Activated naive CD4-positive, alpha-beta T cell treated with anti-CD3 and anti-CD28 coated beads, Interleukin-2, amount 10 ng/mL, durations not matched to agents 7 days and 5 days (primary cell): ENCODE measurements around the gene MTMR3.
A peak's percentile ranks its signal among the peaks of the same experiment; 100 is the strongest.
"Not testable (repeated sequence)": the region's sequence is repeated elsewhere in the genome, so short reads cannot be mapped to it uniquely, and the experiment has no call there.

Experiments
- CTCF ChIA-PET: fragments of 350-600 bp; sonication (Branson Sonifier 250); formaldehyde crosslinking; loops from one replicate; lab custom pipeline; 2021; ENCODE audit warnings: antibody characterized with exemption; lab: Charles Lee
- DNase-seq: peaks from one replicate; pipeline ENCODE4 v3.0.0-alpha.2; 2020
- H3K27ac Mint-ChIP-seq: one replicate; pipeline ENCODE4 v1.8.0; 2021; ENCODE audit warnings: mild to moderate bottlenecking, moderate library complexity, mixed read lengths
- H3K27me3 Mint-ChIP-seq: one replicate; pipeline ENCODE4 v1.8.0; 2021; ENCODE audit warnings: mild to moderate bottlenecking, mixed read lengths
- H3K36me3 Mint-ChIP-seq: one replicate; pipeline ENCODE4 v1.8.0; 2021; ENCODE audit warnings: mixed read lengths
- H3K4me1 Mint-ChIP-seq: one replicate; pipeline ENCODE4 v1.8.0; 2021; ENCODE audit warnings: mixed read lengths
- H3K4me3 Mint-ChIP-seq: one replicate; pipeline ENCODE4 v1.8.0; 2021; ENCODE audit warnings: mild to moderate bottlenecking, moderate library complexity, mixed read lengths
- H3K9me3 Mint-ChIP-seq: one replicate; pipeline ENCODE4 v1.8.0; 2021; ENCODE audit warnings: mixed read lengths

The MTMR3 gene

DNA sequence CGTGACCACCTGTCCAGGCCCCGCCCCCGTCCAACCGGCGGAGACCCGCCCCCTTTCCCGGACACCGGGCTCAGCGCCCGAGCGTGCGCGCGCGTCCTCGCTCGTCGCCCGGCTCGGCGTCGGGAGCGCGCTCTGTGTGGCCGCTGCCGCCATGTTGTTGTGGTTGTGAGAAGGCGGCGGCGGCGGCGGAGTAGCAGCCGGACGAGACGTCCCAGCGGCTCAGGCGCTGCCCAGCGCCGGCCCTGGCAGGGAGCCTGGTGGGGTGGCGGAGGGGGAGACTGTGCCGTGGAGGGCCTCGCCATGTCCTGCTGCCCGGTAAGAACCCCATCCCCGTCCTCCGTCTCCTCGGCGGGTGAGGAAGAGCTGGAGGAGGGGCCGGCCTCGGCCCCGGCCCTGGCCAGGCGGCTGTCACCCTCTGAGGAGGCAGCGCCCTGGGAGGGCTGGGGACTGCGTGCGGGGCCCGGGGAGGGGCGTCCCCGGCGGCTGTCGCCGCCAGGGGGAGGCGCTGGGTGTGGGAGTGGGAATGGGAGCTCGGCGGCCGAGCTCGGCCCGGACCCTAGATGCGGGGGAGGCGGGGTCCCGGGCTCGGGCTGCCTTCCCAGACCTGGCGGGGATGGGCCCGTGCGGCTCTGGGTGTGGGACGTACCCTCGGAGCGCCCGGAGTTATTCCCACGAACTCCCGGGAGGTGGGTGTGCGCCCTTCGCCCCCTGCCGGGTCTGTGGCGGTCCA is at the start of gene MTMR3:
Gene MTMR3 (plus strand): TSS at position 130 of the 730 bp plus-strand sequence. CDS start 87,886 bp downstream, outside the sequence.
- CTCF ChIA-PET, result interaction anchor here (0.8 to 1.2 kb wide), 3 partner anchors 13 to 121 kb away, joined by 3 read pairs; no protein-coding TSS in a partner anchor
- peaks cover 13% of the 10 kb centered on the region for H3K4me1 Mint-ChIP-seq
- peak; percentile 93 for DNase-seq

DNA sequence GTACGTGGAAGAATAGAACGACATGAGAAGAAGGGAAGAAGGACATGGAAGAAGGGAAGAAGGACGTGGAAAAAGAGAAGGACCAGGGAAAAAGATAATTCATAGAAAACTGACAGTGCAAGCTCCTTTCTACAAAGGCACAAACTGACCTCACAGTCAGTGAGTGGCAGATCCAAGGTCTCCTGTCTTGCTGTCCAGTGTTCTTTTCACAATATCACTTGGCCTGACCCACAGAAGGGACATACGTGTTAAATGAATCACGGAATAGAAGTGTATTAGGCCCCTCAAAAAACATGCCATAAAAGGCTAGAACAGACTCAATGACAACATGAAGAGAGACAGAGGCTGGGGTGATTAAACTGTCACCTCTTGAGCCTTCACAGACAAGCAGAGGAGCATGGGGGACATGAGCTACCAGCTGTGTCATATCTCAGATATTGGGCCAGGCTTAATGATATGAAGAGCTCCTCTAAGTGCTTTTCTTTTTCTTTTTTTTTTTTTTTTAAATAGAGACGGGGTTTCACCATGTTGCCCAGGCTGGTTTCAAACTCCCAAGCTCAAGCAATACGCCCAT is 49.5 kb upstream of the MTMR3 start:
- H3K4me1 Mint-ChIP-seq, result peaks cover 24% of the 10 kb centered on the region
- H3K36me3 Mint-ChIP-seq, result peaks cover 40% of the 10 kb centered on the region
- no peak overlapping the region for H3K4me3 Mint-ChIP-seq
- DNase-seq, result no peak
- H3K27me3 Mint-ChIP-seq, result no peaks in the 10 kb centered on the region
- H3K27ac Mint-ChIP-seq, result no peak overlapping the region
- H3K9me3 Mint-ChIP-seq, result no peaks in the 10 kb centered on the region
- CTCF ChIA-PET, result no interaction called here

More for the DNA sequence above, at the start of gene MTMR3:
- H3K27ac Mint-ChIP-seq, result peak within 1 kb of the TSS; percentile 81
- H3K36me3 Mint-ChIP-seq, result peaks cover 6% of the 10 kb centered on the region
- H3K4me3 Mint-ChIP-seq, result peak within 1 kb of the TSS; percentile 84
- peaks cover 16% of the 10 kb centered on the region for H3K27me3 Mint-ChIP-seq
- no peaks in the 10 kb centered on the region for H3K9me3 Mint-ChIP-seq

DNA sequence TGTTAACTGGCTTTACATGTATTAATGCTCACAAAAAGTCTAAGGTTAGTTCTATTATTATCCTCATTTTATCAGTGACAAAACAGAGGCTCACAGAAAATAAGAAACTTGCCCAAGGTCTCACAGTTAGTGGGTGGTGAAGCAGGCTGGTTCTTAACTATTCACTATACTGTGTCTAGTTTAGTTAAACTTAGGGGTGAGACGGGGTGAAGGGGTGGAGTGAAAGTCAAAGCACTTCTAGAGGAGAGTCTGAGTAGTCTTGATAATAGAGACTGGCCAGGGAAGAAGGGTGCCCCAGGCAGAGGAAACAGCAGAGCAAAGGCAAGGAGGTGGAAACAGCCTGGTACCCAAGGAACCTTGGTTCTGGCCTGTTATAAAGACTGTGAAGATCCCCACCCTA is 48.9 kb upstream of the MTMR3 start:
- Mint-ChIP-seq H3K9me3 (no peaks in the 10 kb centered on the region), H3K27me3 (no peaks in the 10 kb centered on the region), H3K27ac (no peak overlapping the region), H3K4me3 (no peak overlapping the region), H3K36me3 (peaks cover 40% of the 10 kb centered on the region), H3K4me1 (peaks cover 30% of the 10 kb centered on the region)
- CTCF ChIA-PET, result no interaction called here
- no peak for DNase-seq

DNA sequence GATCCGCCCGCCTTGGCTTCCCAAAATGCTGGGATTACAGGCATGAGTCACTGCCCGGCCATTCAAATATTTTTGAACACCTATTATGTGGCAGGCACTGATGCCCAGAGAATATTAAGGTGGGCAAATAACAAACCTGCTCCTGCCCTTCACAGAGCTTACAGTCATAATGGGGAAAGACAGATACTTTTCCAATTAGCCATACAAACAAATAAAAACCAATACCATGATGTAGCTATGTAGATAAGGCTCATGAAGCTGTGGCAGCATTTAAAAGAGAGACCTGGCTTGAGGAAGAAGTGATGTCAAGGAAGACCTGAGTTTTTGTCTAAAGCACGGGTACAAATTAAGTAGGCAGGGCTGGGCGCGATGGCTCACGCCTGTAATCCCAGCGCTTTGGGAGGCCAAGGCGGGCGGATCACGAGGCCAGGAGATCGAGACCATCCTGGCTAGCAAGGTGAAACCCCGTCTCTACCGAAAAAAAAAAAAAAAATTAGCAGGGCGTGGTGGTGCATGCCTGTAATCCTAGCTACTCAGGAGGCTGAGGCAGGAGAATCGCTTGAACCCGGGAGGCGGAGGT is 46.1 kb upstream of the MTMR3 start:
- H3K9me3 Mint-ChIP-seq, DNase-seq, H3K27me3 Mint-ChIP-seq, H3K27ac Mint-ChIP-seq: not testable (repeated sequence)
- Mint-ChIP-seq H3K4me3 (peak overlapping the region; percentile 95), H3K4me1 (peaks cover 31% of the 10 kb centered on the region), H3K36me3 (peaks cover 27% of the 10 kb centered on the region)
- CTCF ChIA-PET, result interaction anchor here (1.3 to 1.6 kb wide), 2 partner anchors 168 to 212 kb away, joined by 4 to 5 read pairs; no protein-coding TSS in a partner anchor

DNA sequence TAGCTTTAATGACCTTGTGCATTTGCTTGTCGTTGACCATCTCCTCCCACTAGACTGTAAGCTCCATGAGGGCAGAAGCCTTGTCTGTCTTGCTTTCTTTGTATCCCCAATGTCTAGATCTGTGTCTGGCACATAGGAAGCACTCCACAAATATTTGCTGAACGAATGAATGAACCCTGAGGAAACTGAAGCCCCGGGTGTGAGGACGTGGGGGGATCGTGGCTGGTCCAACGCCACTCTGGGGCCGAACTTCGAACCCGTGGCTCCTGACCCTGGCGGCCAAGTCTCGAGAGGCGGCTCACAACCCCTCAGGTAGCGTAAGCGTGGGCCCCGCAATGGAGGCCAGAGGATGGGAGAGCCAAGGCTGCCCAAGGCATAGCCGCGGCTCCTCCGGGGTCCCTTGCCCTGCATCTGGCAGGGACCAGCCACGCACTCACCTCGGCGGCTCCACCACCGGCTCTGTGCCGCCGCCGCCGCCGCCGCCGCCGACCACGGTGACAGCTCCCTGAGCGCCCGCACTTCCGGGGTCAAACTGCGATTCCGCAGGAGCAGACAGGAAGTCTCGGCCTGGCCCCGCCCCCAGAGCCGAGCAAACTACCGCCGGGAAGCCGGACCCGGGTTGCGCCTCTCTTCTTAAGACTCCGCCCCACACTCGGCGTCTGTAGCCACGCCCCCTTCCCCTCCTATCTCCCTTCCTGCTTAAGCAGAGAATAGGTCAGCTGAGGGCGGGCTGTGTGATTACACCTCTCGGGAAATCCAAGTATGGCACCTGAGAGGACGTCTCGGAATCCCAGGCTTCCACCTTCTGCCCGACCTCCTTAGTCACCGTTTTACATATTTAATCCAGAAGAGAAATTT is 45.0 kb upstream of the MTMR3 start, which contains the start of gene ASCC2:
Gene ASCC2 (minus strand): TSS at position 534 of the 858 bp plus-strand sequence. CDS start 5,949 bp downstream, outside the sequence.
- H3K36me3 Mint-ChIP-seq, result peaks cover 23% of the 10 kb centered on the region
- peak within 1 kb of the TSS; percentile 87 for H3K27ac Mint-ChIP-seq
- no peaks in the 10 kb centered on the region for H3K27me3 Mint-ChIP-seq
- DNase-seq, result peak; percentile 100
- H3K9me3 Mint-ChIP-seq, result no peaks in the 10 kb centered on the region
- CTCF ChIA-PET, result interaction anchor here (0.7 to 1.6 kb wide), 4 partner anchors 167 to 1019 kb away, joined by 3 to 5 read pairs (median 4); no protein-coding TSS in a partner anchor
- peaks cover 31% of the 10 kb centered on the region for H3K4me1 Mint-ChIP-seq
- H3K4me3 Mint-ChIP-seq, result peak within 1 kb of the TSS; percentile 95

GRCh38 chr22:29838599-29838956 is 44.4 kb upstream of the MTMR3 start:
- DNase-seq, result no peak
- H3K36me3 Mint-ChIP-seq, result peaks cover 17% of the 10 kb centered on the region
- CTCF ChIA-PET, result interaction anchor here (0.7 to 1.3 kb wide), 2 partner anchors 170 to 1019 kb away, joined by 3 read pairs; no protein-coding TSS in a partner anchor
- H3K4me3 Mint-ChIP-seq, result peak overlapping the region; percentile 95
- no peaks in the 10 kb centered on the region for H3K9me3 Mint-ChIP-seq
- H3K27me3 Mint-ChIP-seq, result no peaks in the 10 kb centered on the region
- H3K4me1 Mint-ChIP-seq, result peaks cover 31% of the 10 kb centered on the region
- peak overlapping the region; percentile 87 for H3K27ac Mint-ChIP-seq

- no peaks in the 10 kb centered on the region for H3K9me3 Mint-ChIP-seq
- peaks cover 15% of the 10 kb centered on the region for H3K36me3 Mint-ChIP-seq
Measured at GRCh38 chr22:29839039-29839438, 43.9 kb upstream of the MTMR3 start.

DNA sequence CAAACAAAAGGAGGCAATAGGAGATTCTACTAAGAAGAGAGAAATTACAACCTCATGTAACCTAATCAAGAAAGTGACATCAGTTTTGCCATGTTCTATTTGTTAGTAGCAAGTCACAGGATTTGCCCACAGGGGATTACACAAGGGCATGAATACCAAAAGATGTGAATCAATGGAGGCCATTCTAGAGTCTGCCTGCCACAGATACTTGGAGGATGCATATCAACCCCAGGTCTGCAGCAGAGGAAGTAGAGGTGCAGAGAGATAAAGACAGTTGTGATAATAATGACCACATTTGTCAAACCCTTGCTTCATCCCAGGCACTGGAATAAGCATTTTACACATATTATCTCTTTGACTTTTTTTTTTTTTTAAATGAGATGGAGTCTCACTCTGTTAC is 42.5 kb upstream of the MTMR3 start:
- Mint-ChIP-seq H3K36me3 (peaks cover 11% of the 10 kb centered on the region), H3K9me3 (no peaks in the 10 kb centered on the region), H3K4me1 (peaks cover 29% of the 10 kb centered on the region), H3K27ac (no peak overlapping the region), H3K4me3 (no peak overlapping the region), H3K27me3 (no peaks in the 10 kb centered on the region)
- no peak for DNase-seq
- CTCF ChIA-PET, result no interaction called here

More at GRCh38 chr22:29839039-29839438, 43.9 kb upstream of the MTMR3 start:
- CTCF ChIA-PET, result interaction anchor here (0.7 kb wide), 1 partner anchor 1020 kb away, joined by 3 read pairs; no protein-coding TSS in a partner anchor
- DNase-seq, result no peak
- H3K4me1 Mint-ChIP-seq, result peaks cover 31% of the 10 kb centered on the region
- H3K4me3 Mint-ChIP-seq, result peak overlapping the region; percentile 95
- no peaks in the 10 kb centered on the region for H3K27me3 Mint-ChIP-seq
- peak overlapping the region; percentile 87 for H3K27ac Mint-ChIP-seq

DNA sequence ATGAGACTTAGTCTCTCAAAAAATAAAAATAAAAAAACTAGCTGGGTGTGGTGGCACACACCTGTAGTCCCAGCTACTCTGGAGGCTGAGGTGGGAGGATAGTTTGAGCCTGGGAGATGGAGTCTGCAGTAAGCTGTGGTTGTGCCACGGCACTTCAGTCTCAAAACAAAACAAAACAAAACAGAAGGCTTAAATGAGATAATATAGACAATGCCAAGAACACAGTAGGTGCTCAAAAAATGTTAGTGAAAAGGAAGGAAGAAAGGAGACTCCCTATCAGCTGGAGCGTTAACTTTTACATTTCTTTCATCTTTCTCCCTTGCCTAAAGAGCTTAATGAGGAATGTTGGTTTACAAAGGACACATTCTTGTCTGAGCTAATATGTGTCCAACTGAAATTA is 40.8 kb upstream of the MTMR3 start:
- H3K27ac Mint-ChIP-seq, result no peak overlapping the region
- CTCF ChIA-PET, result interaction anchor here (0.9 kb wide), 1 partner anchor 20 kb away, joined by 4 read pairs; no protein-coding TSS in a partner anchor
- no peak overlapping the region for H3K4me3 Mint-ChIP-seq
- peaks cover 16% of the 10 kb centered on the region for H3K4me1 Mint-ChIP-seq
- peaks cover 4% of the 10 kb centered on the region for H3K9me3 Mint-ChIP-seq
- no peak for DNase-seq
- H3K27me3 Mint-ChIP-seq, result no peaks in the 10 kb centered on the region
- H3K36me3 Mint-ChIP-seq, result peaks cover 5% of the 10 kb centered on the region

- Mint-ChIP-seq H3K36me3 (peaks cover under 1% of the 10 kb centered on the region), H3K27me3 (no peaks in the 10 kb centered on the region), H3K9me3 (peaks cover 4% of the 10 kb centered on the region), H3K4me1 (peaks cover 10% of the 10 kb centered on the region), H3K4me3 (no peak overlapping the region), H3K27ac (no peak overlapping the region)
- CTCF ChIA-PET, result interaction anchor here (0.9 kb wide), 1 partner anchor 19 kb away, joined by 4 read pairs; no protein-coding TSS in a partner anchor
- DNase-seq, result no peak
Measured at GRCh38 chr22:29842740-29843139, 40.2 kb upstream of the MTMR3 start.

DNA sequence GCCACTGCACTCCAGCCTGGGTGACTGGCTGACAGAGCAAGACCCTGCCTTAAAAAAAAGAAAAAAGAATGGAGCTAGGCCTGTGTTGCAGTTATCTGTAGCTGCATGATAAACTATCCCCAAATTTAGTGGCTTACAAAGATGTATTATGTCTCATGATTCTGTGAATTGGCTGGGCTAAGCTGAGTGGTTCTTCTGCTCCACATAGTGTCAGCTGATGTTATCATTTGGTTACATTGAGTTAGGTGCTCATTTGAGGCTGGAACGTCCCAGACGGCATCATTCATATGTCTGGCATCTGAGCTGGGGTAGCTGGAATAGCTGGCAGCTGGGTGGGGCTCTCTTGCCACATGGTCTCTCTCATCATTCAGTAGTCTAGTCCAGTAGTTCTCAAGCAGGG is 36.7 kb upstream of the MTMR3 start:
- DNase-seq, result no peak
- no peak overlapping the region for H3K27ac Mint-ChIP-seq
- H3K4me1 Mint-ChIP-seq, result no peaks in the 10 kb centered on the region
- H3K9me3 Mint-ChIP-seq, result peaks cover 4% of the 10 kb centered on the region
- peaks cover 12% of the 10 kb centered on the region for H3K27me3 Mint-ChIP-seq
- H3K36me3 Mint-ChIP-seq, result no peaks in the 10 kb centered on the region
- CTCF ChIA-PET, result no interaction called here
- no peak overlapping the region for H3K4me3 Mint-ChIP-seq

- CTCF ChIA-PET, result no interaction called here
- Mint-ChIP-seq H3K4me1 (no peaks in the 10 kb centered on the region), H3K27me3 (peaks cover 12% of the 10 kb centered on the region), H3K9me3 (peaks cover 4% of the 10 kb centered on the region), H3K27ac (no peak overlapping the region), H3K36me3 (no peaks in the 10 kb centered on the region), H3K4me3 (no peak overlapping the region)
- no peak for DNase-seq
Measured at GRCh38 chr22:29848111-29848510, 34.9 kb upstream of the MTMR3 start.

DNA sequence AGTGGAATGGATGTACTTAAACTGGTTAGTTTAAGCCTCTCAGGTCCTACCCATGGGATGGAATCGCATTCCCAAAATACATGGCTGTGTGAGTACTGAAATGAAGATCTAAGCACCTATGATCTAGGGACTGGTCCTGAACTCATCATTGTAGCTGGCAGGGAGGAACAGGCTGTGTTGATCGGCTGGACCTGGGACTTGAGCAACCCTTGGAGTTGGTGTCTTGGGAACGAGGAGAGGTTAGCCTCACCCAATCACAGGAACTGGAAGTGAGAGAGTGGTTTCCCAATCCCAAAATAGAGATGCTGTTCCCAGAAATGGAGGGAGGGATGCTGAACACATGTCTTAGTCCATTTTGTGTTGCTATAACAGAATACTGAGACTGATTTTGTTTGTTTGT is 28.5 kb upstream of the MTMR3 start:
- CTCF ChIA-PET, result no interaction called here
- Mint-ChIP-seq H3K4me3 (no peak overlapping the region), H3K27me3 (peaks cover 5% of the 10 kb centered on the region)

More for the DNA sequence above, 28.5 kb upstream of the MTMR3 start:
- no peak for DNase-seq
- Mint-ChIP-seq H3K27ac (no peak overlapping the region), H3K9me3 (no peaks in the 10 kb centered on the region), H3K4me1 (no peaks in the 10 kb centered on the region), H3K36me3 (no peaks in the 10 kb centered on the region)
